ENCODE data around the gene DNAI7.

Gene DNAI7

DNA sequence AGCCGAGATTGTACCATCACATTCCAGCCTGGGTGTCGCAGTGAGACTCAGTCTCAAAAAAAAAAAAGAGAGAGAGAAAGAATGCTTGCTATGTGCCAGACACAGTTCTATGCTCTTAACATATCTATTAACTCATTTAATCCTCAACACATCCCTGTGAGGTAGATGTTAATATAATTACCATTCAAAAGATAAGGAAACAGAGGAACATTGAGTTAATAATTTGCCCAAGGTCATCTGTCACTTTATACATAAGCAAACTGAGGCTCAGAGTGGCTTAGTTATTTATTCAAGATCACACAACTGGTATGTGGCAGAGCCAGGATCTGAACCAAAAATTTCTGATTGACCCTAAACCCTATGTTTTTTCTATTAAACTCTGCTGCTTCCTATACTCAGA is 129.9 kb downstream of the DNAI7 start:
- no peak overlapping the region for H3K27ac ChIP-seq (ENCODE audit: low read depth, low read length)
- H3K4me3 ChIP-seq (ENCODE audit: low read depth in 1 of 5, low read length in 5 of 5) = no peak overlapping the region
- no peak overlapping the region for H3K9ac ChIP-seq (ENCODE audit: low read length in 5 of 5)
- no peaks in the 10 kb centered on the region for H3K27me3 ChIP-seq (ENCODE audit: control insufficient read depth in 5 of 5, insufficient read depth in 4 of 5, low read length in 5 of 5)
- no peaks in the 10 kb centered on the region for H3K9me3 ChIP-seq (ENCODE audit: control insufficient read depth in 5 of 5, low read length in 5 of 5)
- H3K36me3 ChIP-seq (ENCODE audit: control insufficient read depth in 5 of 5, insufficient read depth in 5 of 5, low read length in 5 of 5) = peaks cover 0 to 25% (median 11%) of the 10 kb centered on the region in 5 donors
- H3K4me1 ChIP-seq (ENCODE audit: control insufficient read depth in 5 of 5, insufficient read depth in 5 of 5, low read length in 5 of 5) = peaks cover 0 to 6% (median 0%) of the 10 kb centered on the region in 5 donors

- H3K27ac ChIP-seq (ENCODE audit: low read depth, low read length) = no peak overlapping the region
- no peak overlapping the region for H3K4me3 ChIP-seq (ENCODE audit: low read depth in 1 of 5, low read length in 5 of 5)
- peaks cover 0 to 2% (median 0%) of the 10 kb centered on the region in 5 donors for H3K4me1 ChIP-seq (ENCODE audit: control insufficient read depth in 5 of 5, insufficient read depth in 5 of 5, low read length in 5 of 5)
- H3K9ac ChIP-seq (ENCODE audit: low read length in 5 of 5) = no peak overlapping the region
- no peaks in the 10 kb centered on the region for H3K9me3 ChIP-seq (ENCODE audit: control insufficient read depth in 5 of 5, low read length in 5 of 5)
- no peaks in the 10 kb centered on the region for H3K27me3 ChIP-seq (ENCODE audit: control insufficient read depth in 5 of 5, insufficient read depth in 4 of 5, low read length in 5 of 5)
- H3K36me3 ChIP-seq (ENCODE audit: control insufficient read depth in 5 of 5, insufficient read depth in 5 of 5, low read length in 5 of 5) = peaks cover 0 to 25% (median 9%) of the 10 kb centered on the region in 5 donors
These were observed 130.9 kb downstream of the DNAI7 start for GRCh38 chr12:25063873-25064628.

GRCh38 chr12:25058658-25059058 is 136.3 kb downstream of the DNAI7 start:
- Histone ChIP-seq H3K36me3 (ENCODE audit: control insufficient read depth in 5 of 5, insufficient read depth in 5 of 5, low read length in 5 of 5) (peaks cover 0 to 2% (median 0%) of the 10 kb centered on the region in 5 donors), H3K4me1 (ENCODE audit: control insufficient read depth in 5 of 5, insufficient read depth in 5 of 5, low read length in 5 of 5) (peaks cover 0 to 19% (median 0%) of the 10 kb centered on the region in 5 donors), H3K9ac (ENCODE audit: low read length in 5 of 5) (no peak overlapping the region), H3K4me3 (ENCODE audit: low read depth in 1 of 5, low read length in 5 of 5) (no peak overlapping the region), H3K9me3 (ENCODE audit: control insufficient read depth in 5 of 5, low read length in 5 of 5) (no peaks in the 10 kb centered on the region), H3K27ac (ENCODE audit: low read depth, low read length) (no peak overlapping the region), H3K27me3 (ENCODE audit: control insufficient read depth in 5 of 5, insufficient read depth in 4 of 5, low read length in 5 of 5) (no peaks in the 10 kb centered on the region)
